AG08395 (cell line): ENCODE results near the gene SCN2B.

Experiments
- DNase-seq: peaks from one replicate; pipeline ENCODE4 v3.0.0; 2012; ENCODE audit warnings: mixed read lengths, low spot score

Gene SCN2B

DNA sequence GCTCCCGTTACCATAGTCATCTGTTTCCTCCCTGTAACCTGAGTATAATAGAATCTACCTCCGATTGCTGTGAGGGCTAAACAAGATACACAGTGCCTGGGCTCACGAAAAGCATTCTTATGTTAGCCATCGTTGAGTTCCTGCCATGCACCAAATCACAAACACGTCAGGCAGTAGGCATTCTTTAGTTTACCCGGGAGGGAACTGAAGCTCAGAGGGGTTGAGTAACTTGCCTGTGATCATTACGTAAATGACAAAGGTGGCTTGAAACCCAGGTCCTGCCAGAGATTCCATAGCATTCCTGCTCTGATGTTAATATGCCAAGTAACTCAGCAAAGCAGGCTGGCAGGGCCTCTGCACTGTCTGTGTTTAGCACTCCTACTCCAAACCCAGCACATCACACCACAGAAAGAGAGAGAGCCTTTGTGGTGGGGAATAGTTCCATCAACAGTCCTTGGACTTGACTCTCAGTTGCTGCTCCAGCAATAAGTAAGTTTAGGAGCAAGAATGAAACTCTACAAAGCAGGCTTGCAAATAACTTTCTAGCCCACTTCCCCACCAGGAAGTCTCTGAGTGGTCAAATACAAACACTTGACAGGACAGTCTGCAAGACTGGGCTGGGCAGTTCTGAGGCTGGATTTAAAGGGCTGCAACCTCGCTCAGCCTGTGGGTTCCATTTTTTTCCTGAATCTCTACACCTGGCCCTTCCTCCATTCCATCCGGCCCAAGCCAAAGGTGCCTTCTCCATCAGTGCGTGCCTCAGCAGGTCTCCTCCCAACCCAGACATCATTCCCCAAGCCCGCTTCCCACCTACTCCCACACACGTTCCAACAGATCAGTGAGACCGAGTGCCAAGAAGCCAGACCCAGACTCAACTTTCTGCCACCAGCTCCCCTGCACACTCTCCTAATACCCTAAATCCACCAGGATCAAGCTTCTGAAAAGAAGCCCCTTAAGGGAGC is 1.1 kb downstream of the SCN2B start:
- DNase-seq = no peak

GRCh38 chr11:118174006-118174567 is 2.4 kb downstream of the SCN2B start:
- no peak for DNase-seq

DNA sequence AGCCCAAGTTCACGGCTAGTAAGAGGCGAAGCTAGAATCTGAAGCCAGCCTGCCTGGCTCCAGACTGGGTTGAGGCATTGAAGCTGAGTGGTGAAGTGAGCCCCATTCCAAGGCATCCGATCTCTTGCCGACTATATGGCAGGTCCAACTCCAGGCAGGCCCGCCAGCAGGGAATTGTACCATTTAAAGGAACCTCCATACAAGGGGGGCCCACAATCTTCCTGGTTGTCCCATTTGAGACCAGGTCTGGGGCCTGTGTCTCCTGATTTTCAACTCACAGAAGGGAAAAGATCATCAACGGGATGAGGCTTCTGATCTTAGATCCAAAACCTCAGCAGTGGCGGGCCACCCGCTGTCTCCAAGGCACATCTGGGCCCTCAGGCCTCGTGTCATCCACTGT is 4.1 kb downstream of the SCN2B start:
- no peak for DNase-seq

GRCh38 chr11:118171269-118172062 is 5.0 kb downstream of the SCN2B start:
- DNase-seq = peak; percentile 84

GRCh38 chr11:118170882-118171268 is 5.6 kb downstream of the SCN2B start:
- DNase-seq = no peak

GRCh38 chr11:118170231-118170630 is 6.2 kb downstream of the SCN2B start:
- DNase-seq = no peak

DNA sequence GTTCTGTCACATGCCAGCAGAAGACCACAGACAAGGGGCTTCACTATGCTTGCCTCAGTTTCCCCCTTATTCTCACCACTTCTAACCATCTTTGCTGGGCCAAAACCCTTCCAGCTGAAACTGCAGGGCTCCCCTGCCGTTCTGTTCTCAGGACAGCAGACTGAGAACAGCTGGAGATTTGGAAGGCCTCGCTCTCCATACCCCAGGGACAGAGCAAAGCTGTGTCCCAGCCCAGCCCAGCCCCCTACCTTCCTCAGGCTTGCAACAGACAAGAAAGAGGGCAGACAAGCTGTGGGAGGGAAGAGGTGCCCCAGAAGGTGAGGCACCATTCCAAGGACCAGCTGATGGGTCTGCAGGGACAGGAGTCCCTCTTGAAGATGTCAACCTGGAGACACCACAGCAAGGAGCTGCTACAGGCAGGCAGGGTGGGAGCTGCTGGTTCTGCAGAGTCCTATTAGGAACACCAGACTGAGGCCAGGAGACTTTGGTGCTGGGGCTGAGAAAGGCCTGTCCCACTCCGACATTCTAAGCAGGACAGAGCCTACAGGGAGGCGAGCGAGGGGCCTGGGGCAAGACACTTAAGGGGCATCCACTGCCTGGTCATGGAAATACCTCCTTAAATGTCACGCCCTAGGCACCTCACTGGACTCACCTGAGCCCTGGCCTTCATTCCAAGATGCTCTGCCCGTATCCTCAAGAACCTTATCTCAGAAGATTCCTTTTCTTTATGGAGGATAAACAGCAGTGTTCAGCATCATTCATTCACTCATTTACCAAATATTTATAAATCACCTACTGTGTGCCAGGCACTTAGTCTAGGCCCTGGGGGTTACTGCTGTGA is 6.9 kb downstream of the SCN2B start:
- no peak for DNase-seq

GRCh38 chr11:118168751-118169150 is 7.7 kb downstream of the SCN2B start:
- DNase-seq = no peak

GRCh38 chr11:118168316-118168715 is 8.1 kb downstream of the SCN2B start:
- DNase-seq = no peak

DNA sequence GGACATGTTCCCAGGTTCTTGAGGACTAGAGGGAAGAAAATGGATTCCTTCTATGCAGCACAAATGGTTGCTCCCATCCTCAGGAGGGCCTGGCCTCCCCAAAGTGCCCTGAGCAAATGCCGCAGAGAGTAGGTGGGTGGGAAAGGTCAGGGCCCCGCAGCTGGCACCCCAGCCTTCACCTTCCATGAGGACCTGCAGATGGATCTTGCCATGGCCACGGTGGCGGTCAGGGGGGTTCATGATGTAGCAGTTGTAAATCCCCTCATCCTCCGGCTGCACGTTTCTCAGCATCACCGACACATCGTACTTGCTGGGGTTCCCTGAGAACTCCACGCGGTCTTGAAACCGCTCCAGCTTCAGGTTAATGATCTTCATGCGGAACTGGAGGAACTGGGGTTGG is 8.5 kb downstream of the SCN2B start:
- no peak for DNase-seq

GRCh38 chr11:118167253-118167652 is 9.2 kb downstream of the SCN2B start:
- DNase-seq = no peak

DNA sequence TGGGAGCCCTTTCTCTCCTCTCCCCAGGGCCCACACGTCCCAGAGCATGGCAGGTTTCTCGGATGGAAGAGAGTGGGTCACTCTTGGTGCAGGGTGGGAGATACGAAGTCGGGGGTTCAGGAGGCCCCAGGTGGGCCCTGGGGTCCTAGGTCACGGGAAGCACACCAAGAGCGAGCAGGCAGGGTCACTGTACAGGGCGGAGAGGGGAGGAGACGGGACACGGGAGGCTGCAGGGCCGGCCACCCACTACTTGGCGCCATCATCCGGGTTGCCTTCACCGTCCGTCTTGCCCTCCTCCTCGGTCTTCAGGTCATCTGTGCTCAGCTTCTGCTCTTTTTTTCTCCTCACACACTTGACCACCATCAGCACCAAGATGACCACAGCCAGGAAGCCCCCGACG is 9.8 kb downstream of the SCN2B start:
- DNase-seq = no peak

GRCh38 chr11:118164885-118165284 is 11.6 kb downstream of the SCN2B start:
- no peak for DNase-seq

DNA sequence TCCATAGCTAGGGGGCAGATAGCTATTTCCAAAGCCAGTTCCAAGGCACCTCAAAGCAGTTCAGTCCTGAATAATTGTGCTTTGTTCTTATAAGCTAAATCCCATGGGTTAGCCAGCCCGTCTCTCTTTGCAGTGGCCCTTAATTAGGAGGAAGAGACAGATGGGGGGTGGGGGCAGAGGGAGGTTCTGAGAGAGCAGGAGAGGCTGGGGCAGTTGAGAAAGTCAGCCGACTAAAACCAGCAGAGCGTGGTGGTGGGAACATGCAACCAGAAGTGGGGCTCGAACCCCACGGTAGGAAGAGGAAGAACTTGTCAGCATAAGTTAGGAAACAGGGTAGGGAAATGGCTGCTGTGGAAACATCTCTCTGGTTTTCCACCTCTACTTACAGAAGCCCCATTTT is 12.9 kb downstream of the SCN2B start:
- DNase-seq = no peak

DNA sequence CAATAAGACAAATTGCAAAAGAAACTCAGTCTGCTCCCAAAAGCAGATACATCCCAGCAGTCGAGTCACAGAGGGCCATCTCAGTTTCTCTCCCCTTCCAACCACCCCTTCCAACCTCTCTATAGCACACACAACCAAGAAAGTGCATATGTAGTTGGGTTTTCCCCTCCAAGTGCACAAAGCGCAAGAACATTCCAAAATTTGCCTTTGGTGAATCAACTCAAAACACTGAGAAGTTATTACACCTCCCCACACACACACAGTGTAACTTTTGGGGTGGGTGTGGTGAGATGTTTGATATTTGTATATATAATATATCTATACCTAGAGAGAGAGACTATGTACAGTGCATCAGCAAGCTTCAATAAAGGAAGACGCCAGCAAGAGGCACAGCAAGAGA is 13.6 kb downstream of the SCN2B start:
- DNase-seq = no peak

- no peak for DNase-seq
Measured at GRCh38 chr11:118161786-118162185, 14.7 kb downstream of the SCN2B start.

DNA sequence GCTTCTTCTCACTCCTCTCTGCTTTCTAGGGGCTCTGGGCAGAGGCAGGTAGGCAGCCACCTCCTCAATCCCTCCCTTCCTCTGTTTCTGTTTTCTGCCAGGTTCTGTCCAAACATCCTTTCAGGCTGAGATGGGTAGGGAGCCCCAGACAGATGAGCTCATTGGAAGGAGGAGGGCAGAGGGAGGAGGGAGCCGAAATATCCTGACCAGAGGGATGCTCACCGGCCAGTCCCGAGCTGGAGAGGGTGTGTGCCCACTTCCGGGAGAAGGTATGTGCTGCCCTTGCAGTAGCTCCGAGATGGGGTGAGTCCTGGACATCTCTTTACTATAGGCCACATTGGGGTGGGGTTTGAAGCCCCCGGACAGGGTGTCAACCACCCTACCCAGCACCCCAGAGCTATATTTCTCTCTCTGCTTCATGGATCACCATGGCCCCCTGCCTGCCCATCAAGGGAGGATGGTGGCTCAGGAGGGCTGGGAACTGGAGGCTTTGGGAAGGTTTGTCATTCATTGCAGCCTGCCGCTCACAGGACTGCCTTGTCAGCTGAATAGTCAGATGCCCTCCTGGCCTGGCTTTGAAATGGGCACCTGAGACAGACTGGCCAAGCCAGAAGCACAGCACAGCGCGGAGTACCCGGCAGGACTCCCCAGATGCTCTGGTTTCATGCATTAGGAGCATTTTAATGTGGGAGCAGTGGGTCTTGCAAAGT is 19.1 kb downstream of the SCN2B start:
- DNase-seq = no peak

GRCh38 chr11:118156531-118157185 is 19.8 kb downstream of the SCN2B start:
- DNase-seq = no peak

GRCh38 chr11:118155776-118156530 is 20.5 kb downstream of the SCN2B start:
- DNase-seq = no peak

DNA sequence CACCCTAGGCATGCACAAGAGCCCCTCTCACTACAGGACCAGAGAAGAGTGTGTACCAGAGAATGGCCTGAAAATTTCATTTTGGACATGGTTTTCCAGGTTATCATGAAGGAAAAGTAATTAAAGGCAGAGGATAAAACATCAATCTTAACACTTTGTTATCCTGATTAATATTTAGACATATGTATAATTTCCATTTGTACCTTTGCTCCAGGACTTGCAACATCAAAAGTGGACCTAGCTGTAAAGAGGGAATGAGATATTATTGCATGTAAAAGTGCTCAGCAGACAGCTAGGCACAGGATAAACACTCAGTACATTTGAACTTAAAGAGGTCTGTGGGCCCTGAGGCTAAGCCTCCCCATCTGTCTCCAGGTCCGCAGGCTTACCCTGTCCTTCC is 21.8 kb downstream of the SCN2B start:
- DNase-seq = no peak
